NK-92 (cell line): ENCODE results near the gene SCN4A.
"Not testable (repeated sequence)": the region's sequence is repeated elsewhere in the genome, so short reads cannot be mapped to it uniquely, and the experiment has no call there.

Experiments
- DNase-seq: peaks from one replicate; lab custom pipeline; 2025; ENCODE audit not compliant: unreplicated experiment; lab: John Stamatoyannopoulos, UW

Gene SCN4A

GRCh38 chr17:63986821-63987220, 14.1 kb upstream of the SCN4A start:
- DNase-seq: no peak

GRCh38 chr17:63985387-63986140, 12.8 kb upstream of the SCN4A start:
- no peak for DNase-seq

GRCh38 chr17:63984651-63985386, 12.1 kb upstream of the SCN4A start:
- DNase-seq: no peak

DNA sequence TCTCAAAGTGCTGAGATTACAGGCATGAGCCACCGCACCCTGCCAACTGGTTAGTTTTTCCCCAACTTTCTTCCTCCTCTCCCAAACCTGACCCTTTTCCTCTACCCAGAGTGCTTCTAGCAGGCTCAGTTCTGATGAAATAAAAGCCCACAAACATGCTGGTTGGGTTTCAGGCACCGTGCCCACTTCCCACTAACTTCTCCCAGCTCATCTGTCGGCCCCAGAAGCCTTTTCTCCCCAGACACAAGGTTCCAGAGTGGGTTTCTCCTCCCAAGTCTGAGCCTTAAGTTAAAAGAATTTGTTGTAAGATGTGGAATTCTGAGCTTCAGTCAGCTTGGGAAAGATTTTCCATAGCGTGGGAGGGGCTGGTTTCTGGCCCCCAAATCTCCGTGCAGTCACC, 11.5 kb upstream of the SCN4A start:
- DNase-seq: no peak

DNA sequence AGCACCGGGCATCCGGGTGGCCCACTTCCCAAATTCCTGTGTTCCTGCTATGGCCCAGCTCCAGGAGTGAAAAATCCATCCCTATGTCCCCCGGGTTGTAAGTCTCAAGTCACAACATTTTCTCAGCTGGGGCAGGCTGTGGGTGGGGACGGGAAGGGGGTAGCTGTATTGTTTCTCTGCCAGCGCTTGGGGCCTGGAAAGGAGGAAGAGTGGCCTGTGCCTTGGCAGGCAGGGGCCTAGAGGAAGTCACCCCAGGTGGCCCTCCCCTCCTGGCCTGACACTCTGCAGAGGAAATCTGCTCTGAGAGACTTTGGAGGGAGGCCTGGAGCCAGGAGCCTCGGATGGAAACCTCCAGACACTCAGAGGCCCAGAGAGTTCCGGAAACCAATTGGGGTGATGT, 10.6 kb upstream of the SCN4A start:
- no peak for DNase-seq

DNA sequence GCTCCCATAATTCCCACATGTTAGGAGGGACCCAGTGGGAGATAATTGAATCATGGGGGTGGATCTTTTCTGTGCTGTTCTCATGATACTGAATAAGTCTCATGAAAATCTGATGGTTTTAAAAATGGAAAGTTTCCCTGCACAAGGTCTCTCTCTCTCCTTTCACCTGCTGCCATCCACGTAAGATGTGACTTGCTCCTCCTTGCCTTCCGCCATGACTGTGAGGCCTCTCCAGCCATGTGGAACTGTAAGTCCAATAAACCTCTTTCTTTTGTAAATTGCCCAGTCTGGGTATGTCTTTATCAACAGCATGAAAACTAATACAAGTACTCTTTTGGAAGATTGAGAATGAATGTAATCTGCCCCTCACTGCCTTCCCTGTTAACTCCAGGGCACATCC, 9.9 kb upstream of the SCN4A start:
- not testable (repeated sequence) for DNase-seq

GRCh38 chr17:63978272-63979200, 5.8 kb upstream of the SCN4A start:
- no peak for DNase-seq

GRCh38 chr17:63976702-63977101, 4.0 kb upstream of the SCN4A start:
- DNase-seq: no peak

DNA sequence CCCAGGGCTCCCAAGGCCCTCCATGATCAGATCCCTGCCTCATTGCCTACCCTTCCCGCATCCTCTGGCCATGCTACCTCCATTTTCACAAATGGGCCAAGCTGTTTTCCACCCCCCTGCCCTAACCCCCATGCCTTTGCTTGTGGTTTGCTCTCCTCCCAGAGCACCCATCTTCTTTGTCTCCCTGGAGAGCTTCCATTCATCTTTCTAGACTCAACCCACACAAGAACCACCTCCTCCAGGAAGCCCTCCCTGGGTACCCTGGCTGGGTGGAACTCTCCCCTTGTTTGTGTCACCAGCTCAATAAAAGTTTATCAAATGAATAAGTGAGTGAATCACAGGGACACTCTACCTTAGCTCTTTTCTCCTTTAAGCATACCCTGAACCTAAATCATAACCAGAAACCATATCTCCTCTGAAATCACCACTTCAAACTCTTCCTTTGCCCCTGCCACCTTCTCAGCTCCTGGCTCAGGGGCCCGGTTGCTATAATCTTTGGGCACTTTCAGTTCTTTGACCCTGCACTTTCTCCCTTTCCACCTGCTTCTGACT, 2.9 kb upstream of the SCN4A start:
- DNase-seq: no peak

GRCh38 chr17:63974594-63975192, 2.0 kb upstream of the SCN4A start:
- no peak for DNase-seq

GRCh38 chr17:63973930-63974593, 1.3 kb upstream of the SCN4A start:
- no peak for DNase-seq

DNA sequence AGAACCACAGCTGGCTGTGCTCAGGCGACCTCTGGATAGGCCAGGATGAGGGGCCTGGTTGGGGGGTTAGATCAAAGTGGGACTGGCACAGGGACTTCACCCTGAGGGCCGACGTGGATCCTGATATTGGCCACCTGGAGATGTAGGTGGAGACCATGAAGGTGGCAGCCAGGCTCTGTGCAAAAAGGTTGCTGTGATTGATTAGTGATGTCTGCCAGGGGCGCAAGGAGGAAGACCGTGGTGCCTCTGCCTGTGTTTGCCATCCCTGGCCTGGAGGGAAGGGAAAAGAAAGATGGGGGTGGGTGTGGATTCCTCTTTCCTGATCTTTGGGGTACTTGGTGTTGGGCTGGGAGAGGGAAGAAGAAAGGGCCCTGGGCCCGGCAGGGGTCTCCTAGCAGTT, 529 bp upstream of the SCN4A start:
- DNase-seq: no peak

- DNase-seq: no peak
Observed at GRCh38 chr17:63969278-63969677, 3.4 kb downstream of the SCN4A start.

- DNase-seq: no peak
Observed at GRCh38 chr17:63967953-63968352, 4.8 kb downstream of the SCN4A start.

DNA sequence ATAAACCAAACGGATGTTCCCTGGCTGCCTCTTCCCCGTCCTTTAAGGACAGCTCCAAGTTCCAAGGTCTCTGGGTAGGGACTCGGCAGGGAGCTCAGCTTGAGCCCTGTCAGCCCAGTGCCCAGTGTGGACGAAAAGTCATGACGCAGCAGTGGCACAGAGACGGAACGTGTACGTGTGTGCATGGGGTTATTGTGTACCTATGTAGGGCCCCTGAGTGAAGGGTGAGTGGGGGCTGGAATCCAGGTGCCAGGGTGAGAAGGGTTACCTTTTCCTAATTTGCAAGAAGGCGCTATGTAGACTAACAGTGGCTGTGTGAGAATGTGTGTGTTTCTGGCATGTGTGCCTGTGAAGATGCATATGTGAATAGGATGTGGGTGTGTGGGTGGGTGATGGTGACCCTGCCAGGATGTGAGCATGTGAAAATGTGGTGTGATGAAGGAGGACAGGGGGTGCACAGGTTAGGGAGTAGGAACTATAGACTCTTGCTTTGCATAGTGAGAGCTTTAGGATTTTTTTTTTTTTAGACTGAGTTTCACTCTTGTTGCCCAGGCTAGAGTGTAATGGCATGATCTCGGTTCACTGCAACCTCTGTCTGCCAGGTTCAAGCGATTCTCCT, 6.0 kb downstream of the SCN4A start:
- DNase-seq: no peak

DNA sequence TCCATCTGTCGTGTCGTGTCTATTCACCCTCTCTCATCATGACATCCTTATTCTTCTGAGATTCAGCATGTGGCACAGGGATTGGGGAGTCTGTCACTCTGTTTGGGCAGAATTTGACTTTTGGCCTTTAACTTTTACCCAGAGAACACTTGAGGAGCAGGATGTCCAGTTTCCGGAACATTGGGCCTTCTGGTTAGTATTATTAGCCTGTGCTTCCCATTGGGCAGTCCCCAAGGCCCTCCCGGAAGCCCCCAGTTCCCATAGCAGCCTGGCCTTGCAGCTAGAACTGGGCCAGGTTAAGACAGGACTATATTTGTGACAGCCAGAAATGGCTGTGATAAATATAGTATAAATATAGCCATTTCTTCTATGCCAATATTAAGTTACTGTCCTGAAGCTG, 9.6 kb downstream of the SCN4A start:
- DNase-seq: no peak

GRCh38 chr17:63962298-63962744, 10.4 kb downstream of the SCN4A start:
- DNase-seq: no peak

GRCh38 chr17:63961355-63962212, 11.1 kb downstream of the SCN4A start:
- DNase-seq: no peak

DNA sequence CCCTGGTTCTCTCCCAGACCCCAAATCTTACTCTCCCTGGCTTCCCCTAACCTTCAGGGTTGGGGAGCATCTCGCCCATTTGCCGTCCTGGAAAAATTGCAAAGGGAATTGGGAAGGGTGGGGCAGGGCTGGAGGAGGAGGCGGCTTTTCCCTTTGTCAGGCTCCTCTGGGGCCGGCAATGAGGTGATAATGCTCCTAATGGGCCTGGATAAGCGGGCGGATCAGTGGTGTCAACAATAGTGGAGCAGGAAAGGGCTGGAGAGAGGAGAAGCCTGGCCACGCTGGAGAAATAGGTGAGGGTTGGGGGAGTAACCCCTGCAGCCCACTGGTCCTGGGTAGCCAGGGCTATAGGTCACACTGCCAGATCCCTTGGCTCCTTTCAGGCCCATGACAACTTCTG, 12.3 kb downstream of the SCN4A start:
- DNase-seq: no peak
